Islet of Langerhans (tissue), 1 donor: ENCODE data around the gene SRD5A3.

ENCODE experiments used
- FAIRE-seq: peaks from one replicate; lab custom pipeline; 2011; peaks lifted over from hg19 to GRCh38; lab: Jason Lieb, UNC

Gene SRD5A3

GRCh38 chr4:55409468-55410171 is 63.6 kb downstream of the SRD5A3 start:
- no peak for FAIRE-seq

- FAIRE-seq = no peak
Observed at GRCh38 chr4:55410431-55410830, 64.4 kb downstream of the SRD5A3 start.

DNA sequence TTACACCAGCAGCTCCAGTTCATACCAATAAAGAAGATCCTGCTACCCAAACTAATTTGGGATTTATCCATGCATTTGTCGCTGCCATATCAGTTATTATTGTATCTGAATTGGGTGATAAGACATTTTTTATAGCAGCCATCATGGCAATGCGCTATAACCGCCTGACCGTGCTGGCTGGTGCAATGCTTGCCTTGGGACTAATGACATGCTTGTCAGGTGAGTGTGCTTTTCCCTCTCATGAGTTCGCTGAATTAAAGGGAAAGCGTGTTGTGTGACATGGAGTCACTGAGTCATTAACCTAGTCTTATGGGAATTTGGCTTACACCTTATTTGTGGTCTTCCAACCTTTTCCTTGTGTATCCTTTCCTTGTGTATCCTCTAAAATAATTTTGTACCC is 65.6 kb downstream of the SRD5A3 start:
- FAIRE-seq = no peak

- no peak for FAIRE-seq
Observed at GRCh38 chr4:55416176-55416575, 70.1 kb downstream of the SRD5A3 start.
